ENCODE results near the gene BAZ1A. TPM values are rescaled to one million over a fixed set of nuclear protein-coding genes. Genes with fewer than 3 reads are reported as not detected.

BAZ1A gene
- total RNA-seq, 1 donor from 2014 or later: 25.0 TPM

GRCh38 chr14:34883954-34884353 is 8.8 kb upstream of the BAZ1A start:
- no peaks in the 10 kb centered on the region for H3K36me3 Mint-ChIP-seq (ENCODE audit: low read depth)
- H3K9me3 Mint-ChIP-seq (ENCODE audit: low read depth): no peaks in the 10 kb centered on the region
- no peak for DNase-seq (ENCODE audit: low spot score)
- no peak for TF ChIP-seq CTCF (IDR thresholded peaks at IDR 0.05)
- no peak overlapping the region for H3K27ac Mint-ChIP-seq (ENCODE audit: unreplicated experiment)
- H3K4me3 Mint-ChIP-seq (ENCODE audit: unreplicated experiment): no peak overlapping the region
- no peaks in the 10 kb centered on the region for H3K4me1 Mint-ChIP-seq (ENCODE audit: low read depth)
- H3K27me3 Mint-ChIP-seq (ENCODE audit: low read depth): no peaks in the 10 kb centered on the region

DNA sequence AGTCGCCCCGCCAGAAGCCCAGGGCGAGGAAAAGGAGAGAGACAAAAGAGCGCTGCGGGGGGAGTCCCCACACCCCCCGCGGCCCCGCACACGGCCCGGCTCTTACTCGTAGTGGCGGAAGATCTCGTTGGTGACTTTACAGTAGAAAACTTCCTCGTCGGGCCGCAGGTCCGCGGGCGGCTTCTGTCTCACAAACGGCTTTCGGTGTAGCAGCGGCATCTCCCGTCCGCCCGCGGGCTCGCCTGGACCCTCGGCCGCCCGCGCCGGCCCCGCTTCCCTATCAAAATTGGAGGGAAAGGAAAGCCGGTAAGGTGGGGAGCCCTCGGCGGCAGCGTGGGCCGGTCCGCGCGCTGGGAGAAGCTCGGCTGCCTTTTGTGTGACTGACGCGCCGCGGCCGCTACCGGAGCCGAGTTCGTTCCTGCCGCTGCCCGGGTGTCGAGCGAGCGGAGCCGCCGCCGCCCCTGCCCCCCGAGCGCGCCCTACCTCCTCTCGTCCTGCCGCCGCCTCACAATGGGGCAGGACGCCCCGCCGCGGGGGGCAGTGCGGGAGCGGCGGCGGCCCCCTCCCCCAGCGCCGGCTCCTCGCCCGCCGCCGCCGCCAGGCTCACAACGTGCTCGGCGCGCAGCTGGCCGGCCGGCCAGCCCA is 652 bp downstream of the BAZ1A start:
- Mint-ChIP-seq H3K27me3 (ENCODE audit: low read depth) (no peaks in the 10 kb centered on the region), H3K4me1 (ENCODE audit: low read depth) (peaks cover 33% of the 10 kb centered on the region), H3K27ac (ENCODE audit: unreplicated experiment) (peak overlapping the region; percentile 90), H3K36me3 (ENCODE audit: low read depth) (no peaks in the 10 kb centered on the region), H3K9me3 (ENCODE audit: low read depth) (no peaks in the 10 kb centered on the region), H3K4me3 (ENCODE audit: unreplicated experiment) (peak overlapping the region; percentile 96)
- no peak for DNase-seq (ENCODE audit: low spot score)
- TF ChIP-seq CTCF (IDR thresholded peaks at IDR 0.05): peak; percentile 43

DNA sequence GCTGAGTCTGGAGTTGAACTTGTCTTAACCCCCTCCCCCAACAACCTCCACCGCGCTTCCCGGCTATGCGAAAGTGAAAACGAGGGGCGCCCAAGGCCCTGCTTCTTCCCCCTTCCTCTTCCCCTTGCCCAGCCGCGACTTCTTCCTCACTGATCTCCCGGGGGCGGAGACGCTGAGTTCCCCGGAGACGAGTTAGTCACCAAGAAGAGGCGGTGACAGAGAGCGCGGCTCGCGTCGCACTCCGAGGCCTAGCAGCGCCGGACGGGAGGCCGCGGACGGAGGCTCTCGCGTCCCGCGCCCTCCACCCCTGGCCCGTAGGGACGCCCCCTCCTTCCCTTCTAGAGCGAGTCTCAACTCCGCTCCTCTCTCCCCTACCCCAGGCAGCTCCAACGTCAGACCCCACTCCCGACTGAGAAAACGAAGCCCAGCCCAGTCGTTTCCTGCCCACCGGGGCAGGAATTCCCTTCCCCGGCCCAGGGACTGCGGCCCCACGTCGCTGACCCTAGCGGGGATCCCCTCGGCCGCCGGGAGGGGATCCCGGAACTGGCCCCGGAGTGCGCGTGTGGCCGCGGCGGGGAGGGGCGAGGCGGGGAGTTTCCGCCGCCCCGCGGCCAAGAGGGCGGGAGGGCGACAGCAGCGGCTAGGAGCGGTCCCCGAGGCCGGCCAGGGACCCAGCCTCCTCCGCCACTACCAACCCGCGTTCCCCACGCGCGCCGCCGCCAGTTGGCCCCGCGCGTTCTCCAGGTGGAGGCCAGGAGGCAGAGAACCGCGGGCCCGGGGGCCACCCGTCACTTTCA is 1.4 kb downstream of the BAZ1A start:
- H3K4me3 Mint-ChIP-seq (ENCODE audit: unreplicated experiment): peak overlapping the region; percentile 96
- peak overlapping the region; percentile 99 for H3K27ac Mint-ChIP-seq (ENCODE audit: unreplicated experiment)
- no peaks in the 10 kb centered on the region for H3K9me3 Mint-ChIP-seq (ENCODE audit: low read depth)
- no peaks in the 10 kb centered on the region for H3K27me3 Mint-ChIP-seq (ENCODE audit: low read depth)
- TF ChIP-seq CTCF (IDR thresholded peaks at IDR 0.05): no peak
- H3K36me3 Mint-ChIP-seq (ENCODE audit: low read depth): no peaks in the 10 kb centered on the region
- no peak for DNase-seq (ENCODE audit: low spot score)
- H3K4me1 Mint-ChIP-seq (ENCODE audit: low read depth): peaks cover 33% of the 10 kb centered on the region

DNA sequence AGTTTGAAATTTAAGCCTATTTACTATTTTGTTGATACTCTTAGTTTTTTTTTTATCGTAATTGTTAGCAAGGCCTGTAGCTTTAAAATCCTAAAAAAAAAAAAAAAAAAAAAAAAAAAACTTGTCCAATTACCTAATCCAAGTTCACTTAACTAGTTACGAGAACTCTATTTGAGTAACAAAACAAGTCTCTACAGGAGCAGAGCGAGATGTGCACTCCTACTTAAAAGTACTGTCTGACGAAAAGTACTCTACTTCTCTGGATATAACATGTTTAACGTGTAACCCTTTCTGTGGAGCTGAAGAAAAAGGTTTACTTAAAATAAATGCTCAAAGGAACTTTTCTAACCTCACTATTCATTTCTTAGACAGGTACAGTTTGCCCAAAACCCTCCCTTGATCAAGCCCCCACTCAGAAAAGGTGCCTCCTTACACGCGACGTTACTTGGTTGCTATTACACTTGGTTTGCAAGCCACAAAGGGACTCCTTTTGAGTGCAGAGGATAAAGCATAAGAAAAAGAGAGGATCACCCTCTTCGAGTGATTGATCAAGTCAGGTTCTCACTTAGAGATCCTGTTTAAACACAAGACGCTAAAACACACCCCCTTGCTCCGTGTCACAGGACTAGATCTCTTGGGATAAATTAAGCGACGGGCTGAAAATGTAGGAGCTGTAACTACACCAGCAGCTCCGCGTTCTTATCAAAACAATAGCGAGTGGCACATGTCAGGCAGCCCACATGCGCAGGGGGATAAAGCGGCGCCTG is 2.2 kb downstream of the BAZ1A start:
- no peak for TF ChIP-seq CTCF (IDR thresholded peaks at IDR 0.05)
- H3K4me3 Mint-ChIP-seq (ENCODE audit: unreplicated experiment): peak overlapping the region; percentile 96
- no peaks in the 10 kb centered on the region for H3K27me3 Mint-ChIP-seq (ENCODE audit: low read depth)
- H3K27ac Mint-ChIP-seq (ENCODE audit: unreplicated experiment): peak overlapping the region; percentile 99
- H3K36me3 Mint-ChIP-seq (ENCODE audit: low read depth): no peaks in the 10 kb centered on the region
- no peak for DNase-seq (ENCODE audit: low spot score)
- H3K9me3 Mint-ChIP-seq (ENCODE audit: low read depth): no peaks in the 10 kb centered on the region
- H3K4me1 Mint-ChIP-seq (ENCODE audit: low read depth): peaks cover 33% of the 10 kb centered on the region

DNA sequence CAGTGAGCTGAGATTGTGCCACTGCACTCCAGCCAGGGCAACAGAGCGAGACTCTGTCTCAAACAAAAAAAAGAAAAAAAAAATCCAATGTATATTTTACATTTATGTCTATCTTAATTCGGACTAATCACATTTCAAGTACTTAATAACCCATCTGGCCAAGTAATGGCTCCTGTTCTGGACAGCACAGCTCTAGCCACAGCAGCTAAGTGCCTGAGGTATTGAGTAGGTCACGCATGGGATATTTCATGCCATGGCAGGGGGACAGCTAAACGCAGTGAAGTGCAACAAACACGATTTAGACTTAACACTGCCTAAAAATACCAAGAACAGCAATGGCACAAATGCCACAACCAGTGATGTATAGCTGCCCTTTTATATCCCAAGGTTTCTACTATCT is 8.0 kb downstream of the BAZ1A start:
- no peaks in the 10 kb centered on the region for H3K27me3 Mint-ChIP-seq (ENCODE audit: low read depth)

More for the DNA sequence above, 8.0 kb downstream of the BAZ1A start:
- no peak overlapping the region for H3K4me3 Mint-ChIP-seq (ENCODE audit: unreplicated experiment)
- DNase-seq (ENCODE audit: low spot score): no peak
- no peak for TF ChIP-seq CTCF (IDR thresholded peaks at IDR 0.05)
- no peaks in the 10 kb centered on the region for H3K9me3 Mint-ChIP-seq (ENCODE audit: low read depth)
- no peak overlapping the region for H3K27ac Mint-ChIP-seq (ENCODE audit: unreplicated experiment)
- H3K36me3 Mint-ChIP-seq (ENCODE audit: low read depth): peaks cover 2% of the 10 kb centered on the region
- H3K4me1 Mint-ChIP-seq (ENCODE audit: low read depth): peaks cover 11% of the 10 kb centered on the region
